SH-SY5Y (cell line): ENCODE results near the gene C19orf38.

Source experiments
- GATA2 ChIP-seq: IDR thresholded peaks from 2 replicates; pipeline ENCODE4 v1.6.1; 2011; ENCODE audit warnings: mild to moderate bottlenecking, low read depth, low read length
- GATA3 ChIP-seq: IDR thresholded peaks from 2 replicates; pipeline ENCODE4 v1.6.1; 2011; ENCODE audit warnings: low read depth, mild to moderate bottlenecking, low read length, moderate library complexity

The C19orf38 gene

DNA sequence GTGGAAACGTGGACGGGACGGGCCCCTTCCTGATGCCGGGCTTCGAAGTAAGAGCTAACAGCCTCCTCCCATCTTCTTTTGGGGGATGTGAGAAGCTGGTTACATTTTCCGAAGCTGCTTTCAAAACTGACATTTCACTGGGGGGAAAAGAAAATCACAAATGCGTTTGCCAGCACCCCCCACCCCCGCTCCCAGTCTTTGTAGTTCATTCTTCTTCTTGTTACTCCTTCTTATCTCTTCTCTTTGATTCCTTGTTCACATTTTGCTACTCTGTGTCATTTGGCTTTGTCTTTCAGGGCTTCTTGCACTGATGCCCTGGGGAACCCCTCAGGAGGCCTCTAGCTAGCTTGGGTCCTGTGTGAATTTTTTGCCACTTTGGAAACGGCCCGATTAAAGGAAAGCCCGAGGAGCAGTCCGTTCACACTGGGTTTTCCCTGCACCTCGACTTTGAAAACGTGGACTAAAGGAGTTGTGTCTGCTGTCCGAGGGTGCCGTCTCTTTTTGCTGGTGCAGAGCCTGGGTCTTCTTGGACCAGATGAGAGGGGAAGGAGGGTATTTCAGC lies 24.4 kb downstream of the C19orf38 start:
- no peak for TF ChIP-seq GATA2
- no peak for TF ChIP-seq GATA3

DNA sequence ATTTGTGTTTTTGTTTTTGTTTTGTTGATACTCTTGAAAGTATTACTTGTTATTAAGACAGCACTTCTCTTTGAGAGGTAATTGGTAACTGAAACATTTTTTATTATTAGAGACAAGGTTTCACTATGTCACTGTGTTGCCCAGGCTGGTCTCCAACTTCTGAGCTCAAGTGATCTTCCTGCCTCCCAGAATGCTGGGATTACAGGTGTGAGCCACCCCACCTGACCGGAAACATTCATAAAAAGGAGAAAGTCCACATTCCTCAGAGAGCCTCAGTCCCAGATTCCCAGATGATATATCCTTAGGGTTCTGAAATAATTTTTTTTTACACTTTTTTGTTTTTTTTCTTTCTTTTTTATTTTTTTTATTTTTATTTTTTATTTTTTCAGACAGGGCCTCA lies 25.8 kb downstream of the C19orf38 start:
- no peak for TF ChIP-seq GATA3
- TF ChIP-seq GATA2, result no peak

DNA sequence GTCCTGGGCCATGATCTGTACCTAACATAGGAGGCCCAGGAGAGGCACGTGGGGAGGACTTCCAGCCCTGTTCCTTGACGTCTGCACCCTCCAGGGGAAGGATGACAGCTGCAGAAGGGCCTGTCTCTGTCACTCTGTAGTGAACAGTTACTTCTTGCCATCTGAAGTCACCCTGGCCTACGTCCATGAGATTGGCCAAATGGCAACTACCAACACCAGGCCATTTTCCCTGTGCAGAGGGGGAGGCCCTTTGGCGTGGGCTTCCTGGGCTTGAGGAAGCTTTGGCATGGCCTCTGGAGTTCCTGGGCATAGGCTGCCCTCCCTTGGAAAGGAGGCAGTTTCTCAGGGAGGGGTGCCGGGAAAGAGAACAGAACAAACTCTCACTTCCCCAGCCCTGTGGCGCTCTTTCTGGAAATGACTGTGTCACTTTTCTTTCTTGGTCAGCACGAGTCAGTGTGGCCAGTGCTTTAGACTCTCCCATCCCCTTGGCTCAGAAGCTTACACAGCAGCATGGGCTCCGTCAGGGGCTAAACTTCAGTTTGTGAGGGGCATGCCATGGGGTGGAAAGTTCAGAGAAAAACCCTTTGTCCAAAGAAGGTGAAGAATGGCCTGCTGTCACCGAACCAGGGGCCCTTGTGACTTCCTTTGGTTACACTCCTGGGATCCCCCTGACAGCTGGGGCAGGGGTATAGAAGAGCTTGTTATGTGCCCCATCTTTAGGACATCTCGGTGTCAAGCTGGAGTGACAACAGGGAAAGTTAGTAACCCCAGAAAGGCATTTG lies 28.4 kb downstream of the C19orf38 start:
- no peak for TF ChIP-seq GATA2
- TF ChIP-seq GATA3, result no peak

DNA sequence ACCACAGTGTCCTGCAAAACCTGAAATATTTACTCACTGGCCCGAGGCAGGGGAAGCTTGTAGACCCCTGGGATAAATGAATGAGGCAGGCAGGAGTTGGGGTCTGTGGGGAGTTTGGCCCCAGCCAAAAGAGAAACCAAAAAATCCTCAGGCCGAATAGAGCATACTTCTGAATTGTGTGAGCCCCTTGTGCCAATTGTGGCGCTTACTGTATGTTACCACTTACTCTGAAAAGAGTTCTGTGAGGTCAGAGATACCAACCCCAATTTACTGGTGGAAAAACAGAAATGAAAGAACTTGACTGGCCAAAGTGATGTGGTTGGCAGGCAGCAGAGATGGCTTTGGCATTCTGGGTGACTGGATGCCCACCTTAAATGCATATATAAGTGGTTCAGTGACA lies 30.0 kb downstream of the C19orf38 start:
- no peak for TF ChIP-seq GATA3
- TF ChIP-seq GATA2, result no peak

DNA sequence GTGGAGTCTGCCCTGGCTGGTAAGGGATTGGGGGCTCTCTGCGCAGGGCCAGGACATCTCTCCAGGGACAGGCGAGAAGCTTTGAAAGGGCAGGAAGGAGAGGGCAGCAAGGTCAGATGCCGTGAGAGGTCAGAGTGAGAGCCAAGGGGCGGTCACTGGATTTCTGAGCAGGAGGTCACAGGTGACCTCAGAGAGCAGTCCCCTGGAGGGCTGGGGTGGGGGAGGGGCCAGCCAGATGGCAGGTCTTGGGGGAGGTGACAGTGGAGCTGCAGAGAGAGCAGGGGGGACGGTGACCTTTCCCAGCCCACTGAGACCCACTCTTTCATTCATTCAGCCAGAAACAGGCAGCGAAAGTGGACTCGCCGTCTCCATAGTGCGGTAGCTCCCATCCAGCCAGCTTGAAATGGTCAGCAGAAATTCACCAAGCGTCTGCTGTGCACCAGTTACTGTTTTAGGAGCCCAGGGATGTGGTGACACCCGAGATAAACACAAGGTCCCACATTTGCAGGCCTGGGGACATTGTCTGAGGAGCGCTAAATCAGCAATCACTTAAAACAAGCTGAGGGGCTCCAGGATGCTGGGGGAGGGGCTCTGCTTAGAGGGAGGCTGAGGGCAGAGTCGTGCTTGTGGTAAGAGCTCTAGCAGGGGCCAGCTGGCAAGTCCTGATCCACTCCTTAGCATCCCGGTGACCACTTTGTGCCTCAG lies 33.3 kb downstream of the C19orf38 start:
- TF ChIP-seq GATA3, result no peak
- TF ChIP-seq GATA2, result no peak

DNA sequence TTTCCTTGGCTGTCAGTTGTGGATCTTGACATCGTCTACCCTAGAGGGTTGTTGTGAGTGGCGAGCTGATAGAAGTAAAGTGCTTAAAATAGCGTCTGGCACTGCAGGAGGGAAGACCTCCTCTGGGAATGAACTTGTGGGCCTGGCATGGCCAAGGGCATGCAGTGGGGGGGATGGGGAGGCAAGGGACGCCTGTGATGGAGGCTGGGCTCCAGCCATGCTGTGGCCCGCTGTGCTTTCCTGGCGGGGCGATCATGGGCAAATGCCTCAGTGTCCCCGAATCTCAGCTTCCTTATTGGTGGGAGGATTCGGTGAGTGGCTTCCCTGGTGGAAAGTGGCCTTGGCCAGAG lies 33.9 kb downstream of the C19orf38 start:
- TF ChIP-seq GATA2 (no peak), GATA3 (no peak)

DNA sequence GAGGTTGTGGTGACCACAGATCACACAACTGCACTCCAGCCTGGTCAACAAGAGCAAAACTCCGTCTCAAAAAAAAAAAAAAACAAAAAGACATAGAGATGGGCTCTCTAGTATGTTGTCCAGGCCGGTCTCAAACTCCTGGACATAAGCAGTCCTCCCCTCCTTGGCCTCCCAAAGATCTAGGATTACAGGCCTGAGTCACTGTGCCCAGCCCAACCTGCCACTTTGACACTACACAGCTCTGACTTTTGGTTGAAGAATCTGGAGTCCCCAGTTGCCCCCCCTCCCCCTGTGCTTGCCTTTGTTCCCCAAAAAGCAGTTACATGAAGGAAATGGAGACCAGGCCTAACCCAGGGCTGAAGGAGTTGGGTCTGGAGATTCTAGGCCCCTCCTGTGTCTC lies 36.1 kb downstream of the C19orf38 start:
- TF ChIP-seq GATA3 (no peak), GATA2 (no peak)

DNA sequence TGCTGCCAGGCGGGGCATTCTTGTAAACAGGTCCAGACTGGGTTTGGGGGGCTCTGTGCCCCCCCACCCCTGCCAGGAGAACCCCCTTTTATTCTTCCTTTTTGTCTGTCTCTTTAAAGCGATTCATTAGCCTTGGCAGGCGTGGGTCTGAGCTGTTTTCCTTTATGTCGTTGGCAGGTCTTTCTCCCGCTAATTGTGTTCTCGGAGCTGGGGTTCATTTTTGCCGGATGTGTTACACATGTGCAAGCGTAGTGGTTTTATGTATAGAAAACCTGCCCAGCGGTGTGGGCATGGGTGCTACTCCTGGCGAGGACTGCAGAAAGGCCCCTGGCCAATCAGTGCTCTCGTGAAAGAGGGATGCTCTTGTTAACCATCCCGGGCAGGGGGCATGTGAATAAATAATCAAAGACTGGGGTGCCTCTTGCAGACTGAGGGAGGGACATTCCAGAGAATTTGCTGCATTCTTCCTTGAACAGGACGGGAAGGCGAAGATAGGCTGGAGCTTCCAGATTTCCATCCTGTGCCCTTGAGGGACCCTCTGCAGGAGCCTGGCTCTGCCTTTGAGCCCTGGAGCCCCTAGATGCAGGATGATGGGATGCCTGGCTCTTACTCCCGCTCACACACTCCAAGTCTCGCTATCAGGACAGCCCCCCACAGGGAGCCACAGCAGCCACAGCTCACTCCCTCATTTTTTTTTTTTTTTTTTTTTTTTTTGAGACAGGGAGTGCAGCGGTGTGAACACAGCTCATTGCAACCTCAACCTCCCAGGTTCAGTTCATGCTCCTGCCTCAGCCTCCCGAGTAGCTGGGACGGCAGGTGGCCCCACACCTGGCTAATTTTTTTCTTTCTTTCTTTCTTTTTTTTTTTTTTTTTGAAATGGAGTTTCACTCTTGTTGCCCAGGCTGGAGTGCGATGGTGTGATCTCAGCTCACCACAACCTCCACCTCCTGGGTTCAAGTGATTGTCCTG lies 37.3 kb downstream of the C19orf38 start:
- TF ChIP-seq GATA3 (no peak), GATA2 (no peak)

DNA sequence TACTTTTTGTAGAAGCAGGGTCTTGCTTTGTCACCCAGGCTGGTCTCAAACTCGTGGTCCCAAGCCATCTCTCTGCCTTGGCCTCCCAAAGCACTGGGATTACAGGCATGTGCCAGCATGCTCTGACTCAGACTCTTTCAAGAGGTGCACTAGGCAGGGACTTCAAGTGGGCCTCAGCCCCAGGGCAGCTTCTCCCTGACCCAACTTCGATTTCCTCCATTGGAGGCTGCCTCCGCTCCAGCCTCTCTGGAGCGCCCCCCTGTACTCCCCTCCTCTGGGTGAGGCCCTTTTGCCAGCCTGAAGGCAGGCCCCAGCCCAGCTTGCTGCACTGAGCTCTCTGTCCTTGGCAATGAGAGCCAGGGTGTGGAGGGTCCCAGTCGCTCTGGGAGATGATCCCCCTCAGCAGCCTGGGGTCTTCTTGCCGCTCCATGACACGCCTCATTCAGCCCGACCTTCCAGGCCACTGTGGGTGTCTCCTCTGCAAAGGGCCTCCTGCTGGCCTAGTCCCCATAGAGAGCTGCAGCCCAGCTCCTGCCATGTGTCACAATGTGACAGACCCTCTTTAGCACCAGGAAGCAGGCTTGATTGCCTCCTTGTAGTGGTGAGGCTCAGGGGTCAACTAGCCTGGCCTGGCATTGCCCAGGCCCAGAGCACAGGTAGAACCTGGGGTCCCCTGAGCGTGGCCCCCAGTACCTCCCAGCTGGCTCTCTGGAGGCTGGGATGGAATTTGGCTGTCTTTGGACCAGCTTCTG lies 39.6 kb downstream of the C19orf38 start:
- TF ChIP-seq GATA2 (no peak), GATA3 (no peak)

DNA sequence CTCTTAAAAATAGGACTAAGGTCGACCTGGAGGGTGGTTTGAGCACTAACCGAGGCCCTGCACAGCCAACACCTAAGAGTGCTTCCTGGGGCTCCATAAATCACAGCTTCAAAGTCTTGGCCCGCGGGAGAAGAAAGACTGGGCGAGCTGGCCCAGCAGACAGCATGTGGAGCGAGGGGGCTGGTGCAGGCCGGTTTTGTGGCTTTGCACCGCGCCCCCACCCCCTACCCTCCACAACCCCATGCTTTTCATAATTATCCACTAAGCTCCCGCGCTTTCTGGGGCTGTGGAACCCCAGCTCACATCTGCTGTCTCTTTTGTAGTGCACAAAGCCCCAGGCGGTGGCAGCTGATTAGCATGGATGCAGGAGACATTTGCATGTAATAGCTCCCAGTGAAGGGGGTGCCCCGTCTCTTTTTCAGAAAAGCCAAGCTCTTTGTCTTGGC lies 40.2 kb downstream of the C19orf38 start:
- TF ChIP-seq GATA2 (no peak), GATA3 (no peak)

DNA sequence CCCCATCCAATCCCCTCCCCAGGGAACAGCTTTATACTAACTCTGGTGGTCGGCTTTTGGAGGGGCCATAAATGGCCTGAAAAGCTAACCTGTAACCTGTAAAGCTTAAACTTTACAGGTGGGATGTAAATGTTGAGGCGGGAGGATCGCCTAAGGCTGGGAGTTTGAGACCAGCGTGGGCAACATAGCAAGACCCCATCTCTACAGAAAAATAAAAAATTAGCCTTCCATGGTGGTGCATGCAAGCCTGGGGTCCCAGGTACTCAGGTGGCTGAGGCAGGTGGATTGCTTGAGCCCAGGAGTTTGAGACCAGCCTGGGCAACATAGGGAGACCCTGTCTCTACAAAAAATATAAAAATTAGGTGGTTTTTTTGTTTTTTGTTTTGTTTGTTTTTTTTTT lies 41.7 kb downstream of the C19orf38 start:
- TF ChIP-seq GATA3 (no peak), GATA2 (no peak)

DNA sequence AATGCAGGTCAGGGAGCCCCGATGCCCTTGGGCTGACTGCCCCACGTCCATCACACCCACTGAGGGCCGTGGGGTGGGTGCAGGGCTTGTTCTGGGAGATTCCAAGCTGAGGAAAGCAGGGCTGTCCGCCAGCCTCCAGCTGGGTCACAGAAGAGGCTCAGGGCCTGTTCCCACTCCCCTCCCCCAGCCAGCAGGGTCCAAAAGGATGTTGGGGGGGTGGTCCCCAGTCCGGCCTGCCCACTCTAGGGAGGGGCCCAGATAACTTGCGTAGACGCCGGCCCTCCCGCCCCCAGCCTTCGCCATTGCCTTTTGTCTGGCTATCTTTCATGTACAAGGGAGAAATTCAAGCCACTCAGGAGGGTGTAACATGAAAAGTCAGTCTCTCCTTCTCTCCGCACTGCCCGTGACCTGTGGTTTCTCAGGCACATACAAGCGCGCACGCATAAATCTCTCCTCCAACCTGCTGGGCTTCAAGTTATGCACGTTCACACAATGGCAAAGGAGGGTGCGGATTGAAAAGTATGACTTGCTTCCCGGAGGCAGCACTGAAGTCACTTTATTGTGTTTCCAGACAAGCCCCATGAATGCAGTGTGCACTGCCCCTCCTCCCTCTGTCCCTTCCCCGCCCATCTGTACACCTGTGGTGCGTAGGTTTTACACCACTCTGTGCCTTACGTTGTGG lies 43.3 kb downstream of the C19orf38 start:
- TF ChIP-seq GATA2, result no peak
- no peak for TF ChIP-seq GATA3

DNA sequence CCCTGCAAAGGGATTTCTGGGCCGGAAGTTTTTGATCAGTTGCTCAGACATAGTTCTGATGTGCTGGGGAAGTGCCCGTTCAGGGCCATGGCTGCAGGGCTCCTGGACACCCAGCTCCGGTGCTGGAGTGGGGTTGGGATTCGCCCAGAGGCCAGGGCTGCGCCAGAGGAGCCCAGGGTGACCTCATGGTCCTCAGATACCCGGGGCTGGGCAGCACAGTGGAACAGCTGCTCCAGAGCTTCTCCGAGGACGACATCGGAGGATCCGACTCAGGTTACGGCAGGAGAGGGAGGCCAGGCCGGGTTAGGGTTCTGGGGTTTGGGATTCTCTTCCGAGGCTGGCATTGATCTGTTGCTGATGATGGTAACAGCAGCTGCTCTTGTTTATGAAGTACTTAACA lies 44.0 kb downstream of the C19orf38 start:
- TF ChIP-seq GATA3 (no peak), GATA2 (no peak)

DNA sequence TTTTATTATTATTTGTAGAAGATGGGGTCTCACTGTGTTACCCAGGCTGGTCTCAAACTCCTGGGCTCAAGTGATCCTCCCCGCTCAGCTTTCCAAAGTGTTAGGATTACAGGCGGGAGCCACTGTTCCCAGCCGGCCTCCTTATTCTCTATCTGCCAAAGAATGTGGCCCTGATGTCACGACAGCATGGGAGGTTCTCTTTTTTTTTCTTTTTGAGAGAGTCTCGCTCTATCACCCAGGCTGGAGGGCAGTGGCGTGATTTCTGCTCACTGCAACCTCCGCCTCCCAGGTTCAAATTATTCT lies 46.6 kb downstream of the C19orf38 start:
- no peak for TF ChIP-seq GATA3
- no peak for TF ChIP-seq GATA2

DNA sequence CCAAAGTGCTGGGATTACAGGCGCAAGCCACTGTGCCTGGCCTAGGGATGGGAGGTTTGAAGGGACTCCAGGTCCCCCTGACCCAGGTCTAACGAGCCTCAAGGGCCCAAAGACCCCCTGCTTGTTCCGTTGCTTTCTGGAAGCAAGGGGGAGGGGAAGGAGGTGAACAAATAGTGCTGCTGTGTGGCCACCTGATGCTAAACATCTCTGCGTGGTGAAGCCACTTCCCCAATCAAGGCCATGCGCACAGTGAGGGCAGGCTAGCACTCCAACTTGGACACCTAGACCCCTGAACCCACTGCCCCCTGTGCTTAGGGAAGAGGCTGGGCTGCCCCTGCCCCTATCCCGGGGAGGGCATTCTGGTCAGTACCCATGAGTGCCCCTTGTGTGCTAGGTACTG lies 47.1 kb downstream of the C19orf38 start:
- TF ChIP-seq GATA3 (no peak), GATA2 (no peak)
